Measurements from ENCODE around the gene TCEAL2. TPM values are rescaled to one million over a fixed set of nuclear protein-coding genes. Genes with fewer than 3 reads are reported as not detected.
"Not testable (repeated sequence)": the region's sequence is repeated elsewhere in the genome, so short reads cannot be mapped to it uniquely, and the experiment has no call there.

The TCEAL2 gene
- total and polyA plus RNA-seq, 3 donors from 2014 or later, result 37.2 to 63.0 (median 52.0) TPM

- DNase-seq, result no peak
- 25 to 42% methylated on average over 8 of the region's 8 CpGs for WGBS, 2 donors
- Histone ChIP-seq H3K36me3 (ENCODE audit: low read depth, missing control alignments) (no peaks in the 10 kb centered on the region), H3K9me3 (no peaks in the 10 kb centered on the region), H3K27me3 (no peaks in the 10 kb centered on the region), H3K27ac (peak overlapping the region in 1 of 2 donors; percentile 65), H3K4me1 (no peaks in the 10 kb centered on the region), H3K4me3 (no peak overlapping the region)
- TF ChIP-seq, protein P1, sequence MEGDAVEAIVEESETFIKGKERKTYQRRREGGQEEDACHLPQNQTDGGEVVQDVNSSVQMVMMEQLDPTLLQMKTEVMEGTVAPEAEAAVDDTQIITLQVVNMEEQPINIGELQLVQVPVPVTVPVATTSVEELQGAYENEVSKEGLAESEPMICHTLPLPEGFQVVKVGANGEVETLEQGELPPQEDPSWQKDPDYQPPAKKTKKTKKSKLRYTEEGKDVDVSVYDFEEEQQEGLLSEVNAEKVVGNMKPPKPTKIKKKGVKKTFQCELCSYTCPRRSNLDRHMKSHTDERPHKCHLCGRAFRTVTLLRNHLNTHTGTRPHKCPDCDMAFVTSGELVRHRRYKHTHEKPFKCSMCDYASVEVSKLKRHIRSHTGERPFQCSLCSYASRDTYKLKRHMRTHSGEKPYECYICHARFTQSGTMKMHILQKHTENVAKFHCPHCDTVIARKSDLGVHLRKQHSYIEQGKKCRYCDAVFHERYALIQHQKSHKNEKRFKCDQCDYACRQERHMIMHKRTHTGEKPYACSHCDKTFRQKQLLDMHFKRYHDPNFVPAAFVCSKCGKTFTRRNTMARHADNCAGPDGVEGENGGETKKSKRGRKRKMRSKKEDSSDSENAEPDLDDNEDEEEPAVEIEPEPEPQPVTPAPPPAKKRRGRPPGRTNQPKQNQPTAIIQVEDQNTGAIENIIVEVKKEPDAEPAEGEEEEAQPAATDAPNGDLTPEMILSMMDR (IDR thresholded peaks at IDR 0.05), result no peak
- no peak for TF ChIP-seq POLR2A (IDR thresholded peaks at IDR 0.05)
- intact Hi-C loops (cut with DNase I; ENCODE audit: low total_unique reads), result no loop called here
These were observed 1.4 kb downstream of the TCEAL2 start for GRCh38 chrX:102126863-102127262.

DNA sequence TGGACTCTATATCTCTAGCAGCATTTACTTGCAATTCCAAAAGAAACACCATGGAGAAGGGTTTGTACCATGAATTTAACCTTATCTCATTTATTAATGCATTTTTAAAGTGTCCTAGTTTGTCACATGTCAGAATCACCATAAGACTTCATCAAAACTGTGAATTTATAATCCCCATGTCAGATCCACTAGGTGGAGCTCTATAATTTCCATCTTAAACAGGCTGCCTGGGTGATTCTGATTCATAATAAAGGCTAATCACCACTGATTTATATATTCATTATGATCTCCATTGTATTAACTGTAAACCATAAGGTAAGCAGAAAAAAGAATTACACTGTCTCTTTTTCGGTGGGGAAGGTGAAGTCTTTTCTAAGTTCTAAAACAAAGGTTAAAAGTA, 4.0 kb downstream of the TCEAL2 start:
- no peaks in the 10 kb centered on the region for H3K9me3 ChIP-seq
- H3K4me1 ChIP-seq, result no peaks in the 10 kb centered on the region
- no peak overlapping the region for H3K4me3 ChIP-seq
- no peak for TF ChIP-seq POLR2A (IDR thresholded peaks at IDR 0.05)
- TF ChIP-seq, protein P1 (IDR thresholded peaks at IDR 0.05), result no peak
- H3K36me3 ChIP-seq (ENCODE audit: low read depth, missing control alignments), result no peaks in the 10 kb centered on the region
- no peaks in the 10 kb centered on the region for H3K27me3 ChIP-seq
- no peak for DNase-seq
- H3K27ac ChIP-seq, result no peak overlapping the region
- intact Hi-C loops (cut with DNase I; ENCODE audit: low total_unique reads), result no loop called here
- WGBS, 2 donors, result 76 to 79% methylated on average over 1 of the region's 1 CpG

- Histone ChIP-seq H3K36me3 (ENCODE audit: low read depth, missing control alignments) (no peaks in the 10 kb centered on the region), H3K27ac (no peak overlapping the region), H3K27me3 (no peaks in the 10 kb centered on the region), H3K4me3 (no peak overlapping the region), H3K4me1 (no peaks in the 10 kb centered on the region), H3K9me3 (no peaks in the 10 kb centered on the region)
- no peak for DNase-seq
- TF ChIP-seq POLR2A (IDR thresholded peaks at IDR 0.05), result no peak
- TF ChIP-seq, protein P1 (IDR thresholded peaks at IDR 0.05), result no peak
- 53 to 60% methylated on average over 4 of the region's 4 CpGs for WGBS, 2 donors
- intact Hi-C loops (cut with DNase I; ENCODE audit: low total_unique reads), result no loop called here
These were observed 12.6 kb downstream of the TCEAL2 start for GRCh38 chrX:102138064-102138463.

DNA sequence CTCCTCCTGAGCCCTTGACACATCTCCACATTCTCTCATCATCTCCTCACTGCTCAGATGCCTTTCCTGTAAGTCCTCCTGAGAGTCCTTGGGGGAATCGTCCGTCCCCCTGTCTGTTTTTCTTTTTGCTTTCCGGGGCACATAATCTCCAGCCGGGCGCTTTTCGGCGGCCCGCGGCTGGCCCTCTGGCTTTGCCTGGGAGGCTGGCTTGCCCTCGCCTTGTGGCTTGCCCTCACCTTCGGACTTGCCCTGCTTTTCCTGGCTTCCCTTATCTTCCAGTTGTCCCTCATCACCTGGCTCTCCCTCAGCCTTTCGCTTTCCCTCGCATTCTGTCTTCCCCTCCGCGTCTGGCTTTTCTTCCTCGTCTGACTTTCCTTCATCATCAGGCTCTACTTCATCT, 15.4 kb downstream of the TCEAL2 start:
- H3K27me3 ChIP-seq; H3K9me3 ChIP-seq; H3K4me1 ChIP-seq; H3K36me3 ChIP-seq (ENCODE audit: low read depth, missing control alignments); H3K4me3 ChIP-seq; DNase-seq; intact Hi-C loops (cut with DNase I; ENCODE audit: low total_unique reads); H3K27ac ChIP-seq: not testable (repeated sequence)
- 28 to 41% methylated on average over 11 to 16 of the region's 16 CpGs for WGBS, 2 donors

- DNase-seq, result not testable (repeated sequence)
- 1 to 2% methylated on average over 8 to 10 of the region's 19 CpGs for WGBS, 2 donors
These were observed 16.2 kb downstream of the TCEAL2 start for GRCh38 chrX:102141631-102142030.

GRCh38 chrX:102142274-102142673, 16.8 kb downstream of the TCEAL2 start, which contains the start of gene TCEAL6:
Gene TCEAL6, minus strand, starts transcription at chrX:102142481.
- H3K36me3 ChIP-seq (ENCODE audit: low read depth, missing control alignments); H3K9me3 ChIP-seq; H3K27me3 ChIP-seq; H3K4me1 ChIP-seq; intact Hi-C loops (cut with DNase I; ENCODE audit: low total_unique reads): not testable (repeated sequence)
- 25% methylated on average over 2 of the region's 31 CpGs; no CpG with 5 or more reads in 1 of the 2 donors for WGBS, 2 donors
- peak; percentile 55 for DNase-seq
- Histone ChIP-seq H3K27ac (peak within 1 kb of the TSS in 1 of 2 donors; percentile 24), H3K4me3 (peak within 1 kb of the TSS in 1 of 2 donors; percentile 48)

More at GRCh38 chrX:102141631-102142030, 16.2 kb downstream of the TCEAL2 start:
- H3K27me3 ChIP-seq; H3K4me1 ChIP-seq; H3K36me3 ChIP-seq (ENCODE audit: low read depth, missing control alignments); H3K9me3 ChIP-seq; intact Hi-C loops (cut with DNase I; ENCODE audit: low total_unique reads): not testable (repeated sequence)
- Histone ChIP-seq H3K4me3 (peak overlapping the region in 1 of 2 donors; percentile 48), H3K27ac (peak overlapping the region in 1 of 2 donors; percentile 24)
